HUES64 (cell line): Measurements from ENCODE around the gene CRYM. TPM values are rescaled to one million over a fixed set of nuclear protein-coding genes. Genes with fewer than 3 reads are reported as not detected.
A peak's percentile ranks its signal among the peaks of the same experiment; 100 is the strongest.
"Not testable (repeated sequence)": the region's sequence is repeated elsewhere in the genome, so short reads cannot be mapped to it uniquely, and the experiment has no call there.

Experiments used
- H3K27ac ChIP-seq: 2 replicates; pipeline ENCODE4 v1.7.0; 2013; ENCODE audit warnings: low read depth, low read length, inconsistent platforms
- H3K27me3 ChIP-seq: 2 replicates; pipeline ENCODE4 v1.6.1; 2013; ENCODE audit warnings: mild to moderate bottlenecking, low read length; ENCODE audit not compliant: insufficient read depth
- H3K36me3 ChIP-seq: 2 replicates; pipeline ENCODE4 v1.6.1; 2013; ENCODE audit warnings: mild to moderate bottlenecking, low read length; ENCODE audit not compliant: insufficient read depth
- H3K4me1 ChIP-seq: 2 replicates; pipeline ENCODE4 v1.6.1; 2013; ENCODE audit warnings: mild to moderate bottlenecking, low read length, moderate library complexity; ENCODE audit not compliant: insufficient read depth
- H3K4me3 ChIP-seq: 2 replicates; pipeline ENCODE4 v1.5.1; 2013; ENCODE audit warnings: mild to moderate bottlenecking, low read length, moderate library complexity
- H3K9ac ChIP-seq: 2 replicates; pipeline ENCODE4 v1.6.1; 2013; ENCODE audit warnings: mild to moderate bottlenecking, low read depth, low read length
- H3K9me3 ChIP-seq: 2 replicates; pipeline ENCODE4 v1.6.1; 2013; ENCODE audit warnings: low read depth, low read length; ENCODE audit not compliant: insufficient read depth
- WGBS: fragments of 150-250, 120-280 bp; methylation state at CpG from one replicate; pipeline ENCODE4 v1.1.7; 2013; ENCODE audit warnings: missing lambda C conversion rate; 5-methylcytosine and 5-hydroxymethylcytosine counted together
- polyA plus RNA-seq, 2 experiments: library from polyadenylated mRNA; stranded (reverse); fragments of 50-300 nt; gene quantifications; one replicate each; pipeline ENCODE4 v1.2.3, GENCODE V29; 2013

CRYM gene
- 6.4 TPM for polyA plus RNA-seq (2013, experiment 1 of 2)
- 7.5 TPM for polyA plus RNA-seq (2013, experiment 2 of 2)

GRCh38 chr16:21277927-21278706, at the start of gene CRYM:
Gene CRYM, minus strand, starts transcription at chr16:21278290. Its CDS starts 39 bp downstream, at chr16:21278251.
- peak within 1 kb of the TSS; percentile 76 for H3K4me3 ChIP-seq
- peaks cover 17% of the 10 kb centered on the region for H3K4me1 ChIP-seq
- H3K9ac ChIP-seq, result peak within 1 kb of the TSS; percentile 64
- WGBS, result 2% methylated on average over 44 of the region's 46 CpGs
- no peaks in the 10 kb centered on the region for H3K9me3 ChIP-seq
- H3K27ac ChIP-seq, result no peak within 1 kb of the TSS
- peaks cover 37% of the 10 kb centered on the region for H3K27me3 ChIP-seq
- no peaks in the 10 kb centered on the region for H3K36me3 ChIP-seq

- peaks cover 8% of the 10 kb centered on the region; the same call in 1 of the 2 replicates for H3K4me1 ChIP-seq
- no peak overlapping the region for H3K9ac ChIP-seq
- no peaks in the 10 kb centered on the region for H3K27me3 ChIP-seq
- H3K4me3 ChIP-seq, result no peak overlapping the region
- no peak overlapping the region for H3K27ac ChIP-seq
- WGBS, result 93% methylated on average over 3 of the region's 3 CpGs
- H3K9me3 ChIP-seq, result no peaks in the 10 kb centered on the region
- H3K36me3 ChIP-seq, result no peaks in the 10 kb centered on the region
These were observed 49.0 kb upstream of the CRYM start for GRCh38 chr16:21327046-21327445.

- H3K27me3 ChIP-seq, result no peaks in the 10 kb centered on the region
- H3K9me3 ChIP-seq, result no peaks in the 10 kb centered on the region
- H3K4me1 ChIP-seq, result peaks cover 8% of the 10 kb centered on the region; the same call in 1 of the 2 replicates
- WGBS, result 67% methylated on average over 1 of the region's 2 CpGs
- H3K9ac ChIP-seq, result no peak overlapping the region
- H3K27ac ChIP-seq, result no peak overlapping the region
- no peak overlapping the region for H3K4me3 ChIP-seq
- no peaks in the 10 kb centered on the region for H3K36me3 ChIP-seq
These were observed 48.4 kb upstream of the CRYM start for GRCh38 chr16:21326459-21326858.

GRCh38 chr16:21324267-21324666, 46.2 kb upstream of the CRYM start:
- Histone ChIP-seq H3K27ac (no peak overlapping the region), H3K9ac (no peak overlapping the region), H3K4me3 (no peak overlapping the region), H3K9me3 (no peaks in the 10 kb centered on the region), H3K4me1 (peaks cover 8% of the 10 kb centered on the region; the same call in 1 of the 2 replicates), H3K27me3 (no peaks in the 10 kb centered on the region), H3K36me3 (no peaks in the 10 kb centered on the region)
- 97% methylated on average over 4 of the region's 4 CpGs for WGBS

- H3K9ac ChIP-seq, H3K27me3 ChIP-seq, H3K36me3 ChIP-seq, H3K27ac ChIP-seq, H3K9me3 ChIP-seq, H3K4me1 ChIP-seq, H3K4me3 ChIP-seq: not testable (repeated sequence)
- WGBS, result 92% methylated on average over 2 of the region's 2 CpGs
These were observed 44.2 kb upstream of the CRYM start for GRCh38 chr16:21322251-21322650.

- H3K4me3 ChIP-seq, result no peak overlapping the region
- 90% methylated on average over 1 of the region's 6 CpGs for WGBS
- no peaks in the 10 kb centered on the region for H3K27me3 ChIP-seq
- no peak overlapping the region for H3K9ac ChIP-seq
- H3K4me1 ChIP-seq, result peaks cover 5% of the 10 kb centered on the region; the same call in 1 of the 2 replicates
- H3K36me3 ChIP-seq, result no peaks in the 10 kb centered on the region
- no peak overlapping the region for H3K27ac ChIP-seq
- H3K9me3 ChIP-seq, result no peaks in the 10 kb centered on the region
These were observed 43.6 kb upstream of the CRYM start for GRCh38 chr16:21321736-21322135.

GRCh38 chr16:21314339-21314738, 36.2 kb upstream of the CRYM start:
- no peaks in the 10 kb centered on the region for H3K36me3 ChIP-seq
- H3K9ac ChIP-seq, result no peak overlapping the region
- H3K27me3 ChIP-seq, result no peaks in the 10 kb centered on the region
- no peak overlapping the region for H3K4me3 ChIP-seq
- H3K9me3 ChIP-seq, result no peaks in the 10 kb centered on the region
- no peak overlapping the region for H3K27ac ChIP-seq
- 100% methylated on average over 1 of the region's 1 CpG for WGBS
- no peaks in the 10 kb centered on the region for H3K4me1 ChIP-seq

- not testable (repeated sequence) for H3K4me1 ChIP-seq, H3K36me3 ChIP-seq, H3K9me3 ChIP-seq, H3K27ac ChIP-seq, H3K27me3 ChIP-seq, H3K4me3 ChIP-seq, H3K9ac ChIP-seq
- 97% methylated on average over 25 of the region's 25 CpGs for WGBS
These were observed 34.8 kb upstream of the CRYM start for GRCh38 chr16:21312863-21313372.

GRCh38 chr16:21312046-21312445, 34.0 kb upstream of the CRYM start:
- not testable (repeated sequence) for H3K4me1 ChIP-seq, H3K4me3 ChIP-seq, H3K9me3 ChIP-seq, H3K9ac ChIP-seq, H3K36me3 ChIP-seq, H3K27me3 ChIP-seq, H3K27ac ChIP-seq
- WGBS, result 96% methylated on average over 18 of the region's 18 CpGs

GRCh38 chr16:21306712-21307111, 28.6 kb upstream of the CRYM start:
- not testable (repeated sequence) for H3K36me3 ChIP-seq, H3K9ac ChIP-seq, H3K27ac ChIP-seq, H3K9me3 ChIP-seq, H3K4me3 ChIP-seq
- WGBS, result 89% methylated on average over 4 of the region's 5 CpGs
- Histone ChIP-seq H3K27me3 (peaks cover 47% of the 10 kb centered on the region), H3K4me1 (peaks cover 10% of the 10 kb centered on the region; the same call in 1 of the 2 replicates)

- no peak overlapping the region for H3K4me3 ChIP-seq
- H3K9me3 ChIP-seq, result no peaks in the 10 kb centered on the region
- no peaks in the 10 kb centered on the region for H3K36me3 ChIP-seq
- H3K27me3 ChIP-seq, result peaks cover 63% of the 10 kb centered on the region
- no peak overlapping the region for H3K27ac ChIP-seq
- H3K9ac ChIP-seq, result no peak overlapping the region
- H3K4me1 ChIP-seq, result peaks cover 10% of the 10 kb centered on the region; the same call in 1 of the 2 replicates
- WGBS, result 12% methylated on average over 4 of the region's 4 CpGs
These were observed 24.9 kb upstream of the CRYM start for GRCh38 chr16:21302898-21303528.
